Endothelial cell of umbilical vein (primary cell): ENCODE data around the gene BANK1. TPM values are rescaled to one million over a fixed set of nuclear protein-coding genes. Genes with fewer than 3 reads are reported as not detected.

ENCODE experiments used
- BruUV-seq: library from RNA; stranded (reverse); fragments of 400-500 nt; replicated peaks from 2 replicates; lab custom pipeline; 2021; lab: Mats Ljungman, UMichigan
- CTCF ChIA-PET: fragments of 300-600, 350-600 bp; sonication (Branson Sonifier 250); formaldehyde crosslinking; loops from one replicate; lab custom pipeline; 2021; ENCODE audit warnings: antibody characterized with exemption, inconsistent platforms; lab: Charles Lee
- POLR2A ChIA-PET: fragments of 300-600, 350-600 bp; sonication (Branson Sonifier 250); formaldehyde crosslinking; loops from one replicate; lab custom pipeline; 2021; ENCODE audit warnings: antibody characterized with exemption, inconsistent platforms; lab: Charles Lee
- DNase-seq: peaks from one replicate; pipeline ENCODE4 v3.0.0-alpha.2; 2011; ENCODE audit warnings: low read depth, low spot score
- FAIRE-seq: peaks from 2 replicates; lab custom pipeline; 2011; peaks lifted over from hg19 to GRCh38; lab: Jason Lieb, UNC
- H2AFZ ChIP-seq: 2 replicates; pipeline ENCODE4 v1.6.0; 2012; ENCODE audit warnings: low read depth, low read length, control low read depth, inconsistent platforms
- H3K27ac ChIP-seq: 2 replicates; pipeline ENCODE4 v1.5.1; 2011; ENCODE audit warnings: low read depth, mild to moderate bottlenecking, control low read depth, low read length, moderate library complexity; ENCODE audit not compliant: insufficient read depth
- H3K27me3 ChIP-seq, 2 experiments: 2 replicates each; pipeline versions ENCODE4 v1.6.0 to v1.6.1; 2011; ENCODE audit warnings: low read length in 2 of 2, mixed read lengths in 1 of 2; ENCODE audit not compliant: control insufficient read depth in 2 of 2, insufficient read depth in 2 of 2
- H3K36me3 ChIP-seq, 2 experiments: 2 replicates in 1 of 2; 3 replicates in 1 of 2; pipeline ENCODE4 v1.5.1; 2011; ENCODE audit warnings: low read length in 2 of 2, mild to moderate bottlenecking in 1 of 2, moderate library complexity in 1 of 2; ENCODE audit not compliant: control insufficient read depth in 2 of 2, insufficient read depth in 2 of 2; ENCODE audit errors: extremely low read depth in 1 of 2
- H3K4me1 ChIP-seq: 3 replicates; pipeline ENCODE4 v1.5.1; 2011; ENCODE audit warnings: mild to moderate bottlenecking, low read length; ENCODE audit not compliant: control insufficient read depth, insufficient read depth; ENCODE audit errors: extremely low read depth
- H3K4me2 ChIP-seq: 2 replicates; pipeline ENCODE4 v1.6.1; 2011; ENCODE audit warnings: low read length, control low read depth, mixed read lengths; ENCODE audit not compliant: insufficient read depth
- H3K4me3 ChIP-seq, 3 experiments: fragments of 200-600 bp in 1 of 3; sonication (generic), shearing (Covaris generic) in 1 of 3; replicated peaks in 1 of 3; 2 replicates each; pipeline ENCODE4 v1.5.1; 2011 to 2016; ENCODE audit warnings: control low read depth in 3 of 3, low read length in 3 of 3, mild to moderate bottlenecking in 2 of 3, inconsistent platforms in 1 of 3, low read depth in 1 of 3, moderate library complexity in 1 of 3; ENCODE audit not compliant: insufficient read depth in 1 of 3
- H3K79me2 ChIP-seq: 2 replicates; pipeline ENCODE4 v1.6.0; 2012; ENCODE audit warnings: low read length, inconsistent platforms; ENCODE audit not compliant: control insufficient read depth, insufficient read depth
- H3K9ac ChIP-seq: replicated peaks from 2 replicates; pipeline ENCODE3; 2011; ENCODE audit warnings: low read length, control low read depth; ENCODE audit not compliant: insufficient read depth; ENCODE audit errors: extremely low read depth
- H3K9me1 ChIP-seq: replicated peaks from 3 replicates; pipeline ENCODE4 v1.6.0; 2011; ENCODE audit warnings: mild to moderate bottlenecking, low read length; ENCODE audit not compliant: control insufficient read depth, insufficient read depth; ENCODE audit errors: extremely low read depth
- H3K9me3 ChIP-seq: replicated peaks from 2 replicates; pipeline ENCODE4 v1.5.1; 2012; ENCODE audit warnings: low read length, inconsistent platforms; ENCODE audit not compliant: control insufficient read depth, insufficient read depth
- H4K20me1 ChIP-seq: replicated peaks from 2 replicates; pipeline ENCODE3; 2011; ENCODE audit warnings: mild to moderate bottlenecking, low read length; ENCODE audit not compliant: control insufficient read depth, insufficient read depth; ENCODE audit errors: extremely low read depth
- EZH2 ChIP-seq: IDR thresholded peaks from 2 replicates; pipeline ENCODE4 v1.6.1; 2012; ENCODE audit warnings: borderline replicate concordance, low read depth, mild to moderate bottlenecking, moderate library complexity, low read length, inconsistent platforms; ENCODE audit not compliant: severe bottlenecking
- FOS ChIP-seq: IDR thresholded peaks from 2 replicates; pipeline ENCODE4 v1.6.1; 2011; ENCODE audit warnings: mild to moderate bottlenecking, low read length, moderate library complexity, borderline replicate concordance; ENCODE audit not compliant: insufficient read depth
- GATA2 ChIP-seq: IDR thresholded peaks from 2 replicates; pipeline ENCODE4 v1.7.0; 2011; ENCODE audit warnings: low read depth, mild to moderate bottlenecking, moderate library complexity, mixed read lengths, low read length; ENCODE audit not compliant: insufficient read length, insufficient read depth
- JUN ChIP-seq: IDR thresholded peaks from 2 replicates; pipeline ENCODE4 v1.6.1; 2011; ENCODE audit warnings: borderline replicate concordance, low read depth; ENCODE audit not compliant: insufficient read length, insufficient read depth
- MYC ChIP-seq: IDR thresholded peaks from one replicate; pipeline ENCODE4 v1.6.1; 2011; ENCODE audit warnings: mild to moderate bottlenecking, low read depth, low read length
- POLR2A ChIP-seq: IDR thresholded peaks from 2 replicates; pipeline ENCODE4 v1.6.1; 2012; ENCODE audit warnings: low read depth, mild to moderate bottlenecking, control low read depth, low read length
- POLR2AphosphoS5 ChIP-seq: IDR thresholded peaks from 2 replicates; pipeline ENCODE4 v1.6.1; 2012; ENCODE audit warnings: low read depth, mild to moderate bottlenecking, control low read depth, low read length, moderate library complexity; ENCODE audit not compliant: insufficient read depth
- dilution Hi-C: fragments of 300-500 bp; cut with MboI; formaldehyde crosslinking; loops from one replicate; pipeline ENCODE4 v1.15.0; 2019; ENCODE audit warnings: low sequenced_read_pairs; ENCODE audit not compliant: extremely low pct_ligation_motif_present
- intact Hi-C: fragments of 100-400 bp; cut with micrococcal nuclease; formaldehyde crosslinking; loops from one replicate; pipeline ENCODE4 v1.10.0; 2022
- polyA plus RNA-seq, 4 experiments: library from polyadenylated mRNA; depleted of rRNA in 3 of 4; stranded (reverse) in 3 of 4; unstranded in 1 of 4; fragments of >200 nt; gene quantifications; 2 replicates each; pipeline versions ENCODE4 v1.2.1 to v1.2.3, GENCODE V29; 2011 to 2012; ENCODE audit warnings: missing spikeins in 1 of 4
- total RNA-seq: library from RNA; stranded (reverse); gene quantifications from 2 replicates; pipeline ENCODE4 v1.2.3, GENCODE V29; 2021
- TF ChIP-seq, protein P1 (sequence below): IDR thresholded peaks from 2 replicates; pipeline ENCODE4 v1.6.1; 2011; ENCODE audit not compliant: insufficient read depth, insufficient read length
- TF ChIP-seq, protein P2 (sequence below), 2 donors: IDR thresholded peaks; 1 replicate in 1 of 2; 2 replicates in 1 of 2; pipeline ENCODE4 v1.5.1; 2011; ENCODE audit warnings: low read length in 2 of 2, mild to moderate bottlenecking in 2 of 2, moderate library complexity in 2 of 2, control low read depth in 1 of 2, inconsistent platforms in 1 of 2, low read depth in 1 of 2; ENCODE audit not compliant: insufficient read depth in 1 of 2; ENCODE audit errors: extremely low read depth in 1 of 2

Gene BANK1
- total and polyA plus RNA-seq, 2 donors (not counting 3 experiments of a cell fraction or from before 2014, with no cell fraction given): 0.29 to 0.32 TPM

DNA sequence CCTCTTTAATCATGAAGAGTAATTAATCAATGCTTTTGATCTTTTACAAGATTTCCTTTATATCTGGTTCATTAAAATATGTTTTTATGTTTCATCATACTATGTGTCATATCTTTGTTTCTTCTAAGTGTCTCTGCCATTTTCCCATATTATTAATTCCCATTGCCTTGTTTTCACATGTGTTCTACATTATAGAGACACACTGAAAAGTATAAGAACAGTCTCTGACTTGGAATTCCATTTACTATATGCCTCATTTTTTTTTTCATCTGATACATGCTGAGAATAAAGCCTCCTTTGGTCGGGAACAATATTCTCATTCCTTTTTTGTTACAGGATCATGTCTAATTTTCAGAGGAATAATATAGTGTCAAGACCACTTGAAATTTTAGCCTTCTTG is 4.3 kb downstream of the BANK1 start:
- FAIRE-seq (no peak), DNase-seq (no peak)
- Histone ChIP-seq H3K4me2 (no peak overlapping the region), H3K9ac (no peak overlapping the region), H2AFZ (no peak overlapping the region), H3K9me1 (no peaks in the 10 kb centered on the region), H3K27ac (no peak overlapping the region), H3K9me3 (no peaks in the 10 kb centered on the region), H4K20me1 (no peaks in the 10 kb centered on the region), H3K4me3 (no peak overlapping the region), H3K27me3 (no peaks in the 10 kb centered on the region), H3K4me1 (peaks cover 4% of the 10 kb centered on the region), H3K79me2 (no peaks in the 10 kb centered on the region), H3K36me3 (no peaks in the 10 kb centered on the region)
- POLR2A ChIA-PET: no interaction called here
- intact Hi-C loops: loop anchor here (5.0 kb wide), 2 partner anchors 342 to 628 kb away; no protein-coding TSS in a partner anchor
- no TSS peak for BruUV-seq
- dilution Hi-C loops: no loop called here
- TF ChIP-seq EZH2: no peak
- no peak for TF ChIP-seq POLR2A
- TF ChIP-seq, protein P1, sequence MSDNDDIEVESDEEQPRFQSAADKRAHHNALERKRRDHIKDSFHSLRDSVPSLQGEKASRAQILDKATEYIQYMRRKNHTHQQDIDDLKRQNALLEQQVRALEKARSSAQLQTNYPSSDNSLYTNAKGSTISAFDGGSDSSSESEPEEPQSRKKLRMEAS: no peak
- TF ChIP-seq JUN: no peak
- no peak for TF ChIP-seq POLR2AphosphoS5
- TF ChIP-seq MYC: no peak
- no peak for TF ChIP-seq GATA2
- TF ChIP-seq, protein P2, sequence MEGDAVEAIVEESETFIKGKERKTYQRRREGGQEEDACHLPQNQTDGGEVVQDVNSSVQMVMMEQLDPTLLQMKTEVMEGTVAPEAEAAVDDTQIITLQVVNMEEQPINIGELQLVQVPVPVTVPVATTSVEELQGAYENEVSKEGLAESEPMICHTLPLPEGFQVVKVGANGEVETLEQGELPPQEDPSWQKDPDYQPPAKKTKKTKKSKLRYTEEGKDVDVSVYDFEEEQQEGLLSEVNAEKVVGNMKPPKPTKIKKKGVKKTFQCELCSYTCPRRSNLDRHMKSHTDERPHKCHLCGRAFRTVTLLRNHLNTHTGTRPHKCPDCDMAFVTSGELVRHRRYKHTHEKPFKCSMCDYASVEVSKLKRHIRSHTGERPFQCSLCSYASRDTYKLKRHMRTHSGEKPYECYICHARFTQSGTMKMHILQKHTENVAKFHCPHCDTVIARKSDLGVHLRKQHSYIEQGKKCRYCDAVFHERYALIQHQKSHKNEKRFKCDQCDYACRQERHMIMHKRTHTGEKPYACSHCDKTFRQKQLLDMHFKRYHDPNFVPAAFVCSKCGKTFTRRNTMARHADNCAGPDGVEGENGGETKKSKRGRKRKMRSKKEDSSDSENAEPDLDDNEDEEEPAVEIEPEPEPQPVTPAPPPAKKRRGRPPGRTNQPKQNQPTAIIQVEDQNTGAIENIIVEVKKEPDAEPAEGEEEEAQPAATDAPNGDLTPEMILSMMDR (IDR thresholded peaks at IDR 0.05; ENCODE audit: extremely low read depth in 1 of 2, insufficient read depth in 1 of 2, low read depth in 1 of 2, low read length in 2 of 2): no peak
- TF ChIP-seq FOS: no peak
- CTCF ChIA-PET: no interaction called here
